GM18870 (cell line): ENCODE data around the gene ITFG1.
"Not testable (repeated sequence)": the region's sequence is repeated elsewhere in the genome, so short reads cannot be mapped to it uniquely, and the experiment has no call there.

Experiments
- ATAC-seq: cut with Tn5 transposase; IDR thresholded peaks from one replicate; pipeline ENCODE4 v1.9.1; 2021; ENCODE audit warnings: moderate library complexity; ENCODE audit not compliant: unreplicated experiment

The ITFG1 gene

DNA sequence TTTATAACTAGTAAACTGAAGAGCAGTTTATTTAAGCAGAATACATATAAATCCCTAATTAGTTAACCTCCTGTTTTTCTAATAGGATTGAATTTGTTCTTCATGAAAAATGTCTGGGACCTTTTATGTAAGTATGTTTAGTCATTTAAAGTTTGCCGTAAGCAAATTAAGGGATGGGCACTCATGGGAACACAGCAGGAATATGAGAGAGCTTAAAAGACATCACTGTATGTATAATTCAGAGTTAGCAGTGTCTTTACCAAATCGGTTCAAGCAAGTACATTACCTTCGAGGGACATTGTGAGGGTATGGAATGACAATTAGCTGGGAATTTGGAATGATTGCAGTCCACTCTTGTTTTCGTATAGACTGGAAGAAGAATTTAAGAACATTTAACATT, 299.4 kb downstream of the ITFG1 start:
- ATAC-seq: no peak

GRCh38 chr16:47160422-47160821, 300.4 kb downstream of the ITFG1 start:
- ATAC-seq: no peak

DNA sequence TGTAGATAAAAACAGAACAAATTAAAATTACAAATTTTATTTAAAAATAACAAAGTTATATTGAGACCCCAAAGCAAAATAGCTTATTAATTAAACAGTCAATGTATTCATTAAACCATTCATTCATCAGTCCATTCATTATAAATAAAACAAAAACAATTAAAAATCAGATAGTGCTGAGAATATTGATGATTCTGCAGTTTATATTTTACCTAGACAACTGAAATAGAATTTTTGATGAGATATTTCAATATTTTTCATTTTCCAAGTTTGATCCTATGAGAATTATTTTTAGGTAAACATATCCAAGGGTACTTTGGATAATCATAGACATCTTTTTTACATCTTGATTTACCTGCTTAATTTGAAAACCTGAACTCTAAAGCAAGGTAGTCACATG, 301.9 kb downstream of the ITFG1 start:
- ATAC-seq: no peak

DNA sequence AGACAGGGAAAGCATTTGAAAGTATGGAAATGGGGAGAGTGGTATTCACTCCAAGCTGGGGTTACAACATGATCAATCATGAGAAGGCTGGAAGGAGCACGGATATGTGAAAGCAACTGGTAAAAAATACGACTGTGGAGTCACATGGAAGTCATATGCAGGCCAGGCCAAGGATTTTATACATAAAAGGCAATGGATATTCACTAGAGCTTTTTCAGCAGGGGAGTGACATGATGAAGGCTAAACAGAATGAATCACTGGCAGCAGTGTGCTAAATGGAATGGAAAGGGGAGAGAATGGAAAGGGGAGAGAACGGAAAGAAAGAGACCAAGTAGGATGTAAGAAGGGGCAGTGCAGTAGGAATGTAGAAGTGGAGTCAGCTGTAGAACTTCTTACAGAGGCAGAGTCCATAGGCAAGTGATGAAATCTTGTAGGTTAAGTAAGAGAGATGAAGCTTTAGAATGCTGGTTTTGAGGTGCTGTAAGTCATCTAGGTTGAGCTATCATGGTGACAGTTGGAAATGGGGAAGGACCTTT, 304.1 kb downstream of the ITFG1 start:
- no peak for ATAC-seq

DNA sequence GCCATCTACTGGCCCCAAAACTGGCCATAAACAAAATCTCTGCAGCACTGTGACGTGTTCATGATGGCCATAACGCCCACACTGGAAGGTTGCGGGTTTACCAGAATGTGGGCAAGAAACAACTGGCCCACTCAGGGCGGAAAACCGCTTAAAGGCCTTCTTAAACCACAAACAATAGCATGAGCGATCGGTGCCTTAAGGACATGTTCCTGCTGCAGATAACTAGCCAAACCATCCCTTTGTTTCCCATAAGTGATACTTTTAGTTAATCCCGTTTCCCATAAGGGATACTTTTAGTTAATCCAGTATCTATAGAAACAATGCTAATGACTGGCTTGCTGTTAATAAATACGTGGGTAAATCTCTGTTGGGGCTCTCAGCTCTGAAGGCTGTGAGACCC, 308.4 kb downstream of the ITFG1 start:
- not testable (repeated sequence) for ATAC-seq

GRCh38 chr16:47150067-47150466, 310.8 kb downstream of the ITFG1 start:
- no peak for ATAC-seq

DNA sequence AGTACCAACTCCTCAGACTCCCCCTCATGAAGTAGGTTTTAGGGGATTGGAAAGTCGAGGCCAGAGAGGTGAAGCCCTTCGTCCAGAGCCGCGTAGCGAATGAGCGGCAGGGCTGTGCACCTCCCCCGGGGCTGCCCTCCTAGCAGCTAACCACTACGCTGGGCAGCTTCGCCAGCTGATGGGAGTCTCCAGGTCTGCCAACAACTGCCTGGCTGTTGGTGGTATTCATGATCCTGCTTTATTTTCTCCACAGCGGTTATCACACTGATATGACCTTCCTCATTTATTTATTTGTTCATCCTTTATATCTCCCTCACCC, 316.3 kb downstream of the ITFG1 start:
- no peak for ATAC-seq

GRCh38 chr16:47143677-47144558, 316.9 kb downstream of the ITFG1 start, which contains the start of gene NETO2:
NETO2 (minus strand) TSS chr16:47143945; CDS start chr16:47143612, 333 bp downstream.
- peak; percentile 24 for ATAC-seq

DNA sequence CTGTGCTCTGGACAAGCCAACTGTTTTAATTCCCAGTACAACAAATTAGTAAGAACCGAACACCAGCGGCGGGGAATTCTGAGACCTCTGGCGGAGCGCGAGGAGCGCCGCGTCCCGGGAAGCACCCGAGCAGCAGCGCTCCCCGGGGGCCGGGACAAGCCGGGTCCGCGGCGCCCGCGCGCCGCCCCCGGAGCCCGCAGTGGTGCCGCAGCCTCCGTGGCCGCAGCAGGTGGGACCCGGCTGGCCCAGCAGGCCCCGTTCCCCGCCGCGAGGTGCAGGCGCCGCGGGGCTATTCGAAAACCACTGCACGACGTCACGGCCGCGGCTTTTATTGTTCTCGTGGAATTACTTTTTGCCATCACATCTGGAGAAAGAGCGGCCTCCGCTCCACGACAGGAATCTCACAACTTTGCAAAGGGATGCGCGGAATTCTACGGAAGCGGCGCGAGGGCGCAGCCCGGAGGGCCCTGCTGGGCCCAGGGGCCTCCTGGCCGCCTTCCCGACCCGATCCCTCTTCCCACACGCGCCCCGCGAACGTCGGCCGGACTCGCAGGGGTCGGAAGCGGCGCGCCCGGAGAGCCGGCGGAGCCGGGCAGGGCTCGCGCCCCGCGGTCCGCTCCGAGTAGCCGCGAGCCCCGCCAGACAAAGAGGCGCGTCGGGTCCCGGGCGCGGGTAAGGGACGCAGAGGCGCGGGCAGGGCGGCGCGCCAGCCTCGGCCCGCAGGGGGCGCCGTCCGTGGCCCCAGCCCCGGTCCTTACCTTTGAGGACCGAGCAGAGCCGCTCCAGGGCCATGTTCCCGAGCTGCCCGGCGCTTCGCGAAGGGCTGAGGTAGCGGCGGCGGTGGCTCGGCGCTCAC, 317.8 kb downstream of the ITFG1 start:
- peak; percentile 36 for ATAC-seq

- no peak for ATAC-seq
These were observed 318.4 kb downstream of the ITFG1 start for GRCh38 chr16:47142486-47142820.

- ATAC-seq: peak; percentile 76
These were observed 318.9 kb downstream of the ITFG1 start for GRCh38 chr16:47141773-47142485.

GRCh38 chr16:47140686-47141085, 320.2 kb downstream of the ITFG1 start:
- no peak for ATAC-seq

DNA sequence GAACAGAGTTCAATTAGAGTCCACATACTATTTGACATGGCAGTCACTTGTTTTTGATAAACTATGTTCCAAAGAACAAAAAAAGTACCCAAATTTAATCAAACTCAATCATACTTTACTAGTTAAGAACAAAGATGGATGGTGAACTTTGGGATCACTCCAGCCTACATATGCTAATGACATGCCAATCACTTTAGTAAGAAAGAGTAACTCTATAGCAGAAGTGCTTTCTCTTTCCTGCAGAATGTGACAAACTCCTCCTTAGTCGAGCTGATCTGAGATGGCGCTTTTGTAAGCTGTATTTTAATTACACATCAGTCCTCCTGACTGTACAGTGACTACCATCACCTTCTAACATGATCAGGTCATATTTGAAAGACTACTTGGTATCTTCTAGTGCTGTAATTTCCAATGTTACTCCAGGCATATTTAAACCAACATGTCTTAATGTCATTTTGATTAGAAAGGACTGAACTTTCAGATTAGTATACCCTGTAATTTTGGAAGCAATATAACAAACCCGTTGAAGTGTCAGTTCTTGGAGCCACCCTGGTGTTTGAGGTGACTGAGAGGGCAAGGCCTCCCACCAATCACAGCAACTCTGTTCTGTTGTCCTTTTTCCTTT, 321.2 kb downstream of the ITFG1 start:
- ATAC-seq: no peak

DNA sequence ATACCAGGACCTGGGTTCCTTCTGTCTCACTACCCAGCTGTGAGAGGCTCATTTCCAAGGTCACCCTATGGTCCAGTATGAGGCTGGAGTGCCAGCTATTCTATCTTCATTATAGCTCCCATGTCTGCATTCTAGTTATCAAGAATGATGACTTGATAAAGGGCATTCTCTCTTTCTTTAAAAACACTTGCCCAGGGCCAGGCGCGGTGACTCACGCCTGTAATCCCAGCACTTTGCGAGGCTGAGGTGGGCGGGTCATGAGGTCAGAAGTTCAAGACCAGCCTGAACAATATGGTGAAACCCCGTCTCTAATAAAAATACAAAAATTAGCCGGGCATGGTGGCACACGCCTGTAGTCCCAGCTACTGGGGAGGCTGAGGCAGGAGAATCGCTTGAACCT, 322.9 kb downstream of the ITFG1 start:
- not testable (repeated sequence) for ATAC-seq

DNA sequence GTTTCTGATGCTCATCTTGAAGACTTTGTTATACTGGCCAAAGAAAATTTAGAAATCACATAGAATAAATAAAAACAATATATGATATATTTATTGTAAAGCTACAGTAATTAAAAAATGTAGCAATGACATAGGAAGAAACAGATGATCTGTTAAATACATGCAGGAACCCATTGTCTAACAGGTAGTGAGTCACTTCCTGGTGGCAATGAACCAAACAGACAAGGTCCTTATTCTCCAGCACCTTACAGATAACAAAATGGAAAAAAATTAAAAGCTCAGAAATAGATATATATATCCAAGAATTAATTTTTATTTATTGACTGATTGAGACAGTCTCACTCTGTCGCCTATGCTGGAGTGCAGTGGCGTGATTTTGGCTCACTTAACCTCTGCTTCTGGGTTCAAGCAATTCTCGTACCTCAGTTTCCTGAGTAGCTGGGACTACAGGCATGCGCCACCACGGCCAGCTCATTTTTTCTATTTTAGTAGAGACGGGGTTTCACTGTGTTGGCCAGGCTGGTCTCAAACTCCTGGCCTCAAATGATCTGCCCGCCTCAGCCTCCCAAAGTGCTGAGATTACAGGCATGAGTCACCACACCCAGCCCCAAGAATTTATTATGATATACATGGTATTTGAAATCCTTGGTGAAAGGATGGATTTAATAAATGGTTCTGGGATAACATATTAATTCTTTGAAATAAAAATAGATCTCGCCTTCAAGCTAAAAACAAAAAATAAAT, 324.6 kb downstream of the ITFG1 start:
- ATAC-seq: no peak

DNA sequence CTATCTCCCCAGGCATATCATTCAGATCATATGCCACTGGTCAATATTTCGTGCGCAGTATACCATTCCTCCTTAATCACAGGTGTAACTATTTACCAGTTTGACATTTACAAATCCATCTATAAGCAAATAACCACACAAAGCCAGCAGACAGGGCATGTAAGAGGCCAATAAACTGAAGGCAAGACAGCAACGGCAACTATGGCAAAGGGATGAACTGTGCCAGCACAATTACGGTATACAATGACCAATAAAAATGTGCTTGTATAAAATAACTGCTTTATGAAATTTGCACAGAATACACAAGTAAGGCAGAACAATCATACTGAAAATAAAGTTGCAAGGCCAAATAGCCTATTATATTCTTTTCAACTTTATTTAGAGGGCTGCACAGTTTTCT, 326.3 kb downstream of the ITFG1 start:
- no peak for ATAC-seq

GRCh38 chr16:47132308-47132707, 328.6 kb downstream of the ITFG1 start:
- ATAC-seq: no peak

GRCh38 chr16:47129755-47130435, 331.0 kb downstream of the ITFG1 start:
- no peak for ATAC-seq

GRCh38 chr16:47127541-47127940, 333.3 kb downstream of the ITFG1 start:
- ATAC-seq: no peak
